SK-N-SH (cell line): ENCODE data around the gene SCN8A. TPM values are rescaled to one million over a fixed set of nuclear protein-coding genes. Genes with fewer than 3 reads are reported as not detected.
"Not testable (repeated sequence)": the region's sequence is repeated elsewhere in the genome, so short reads cannot be mapped to it uniquely, and the experiment has no call there.

Source experiments
- CTCF ChIA-PET: fragments of 300-600, 350-600 bp; formaldehyde crosslinking; extraction: SDS; loops from one replicate; lab custom pipeline; 2021; lab: Yijun Ruan, JAX
- POLR2A ChIA-PET: fragments of 350-600 bp; sonication (Branson Sonifier 250); formaldehyde crosslinking; extraction: SDS; loops from one replicate; lab custom pipeline; 2020; ENCODE audit warnings: antibody characterized with exemption, inconsistent platforms; lab: Yijun Ruan, JAX
- DNase-seq: peaks from one replicate; pipeline ENCODE4 v3.0.0; 2012
- H2AFZ ChIP-seq: fragments of 200-600 bp; sonication (generic); 2 replicates; pipeline ENCODE4 v1.8.1; 2016; ENCODE audit warnings: antibody characterized with exemption, mild to moderate bottlenecking, low read depth
- H3F3A ChIP-seq: fragments of 200-600 bp; sonication (generic); replicated peaks from 2 replicates; pipeline ENCODE3; 2016; ENCODE audit warnings: antibody characterized with exemption, mild to moderate bottlenecking; ENCODE audit not compliant: insufficient read depth
- H3K27ac ChIP-seq, 2 experiments: fragments of 200-500 bp in 1 of 2; fragments of 200-600 bp in 1 of 2; sonication (Bioruptor generic) in 1 of 2; sonication (generic), shearing (Covaris generic) in 1 of 2; 2 replicates each; pipeline versions ENCODE4 v1.5.1 to v1.6.1; 2014 to 2016; ENCODE audit warnings: low read depth in 2 of 2, inconsistent platforms in 1 of 2, low read length in 1 of 2, mild to moderate bottlenecking in 1 of 2, mixed read lengths in 1 of 2
- H3K27me3 ChIP-seq: fragments of 200-600 bp; sonication (generic), shearing (Covaris generic); 2 replicates; pipeline ENCODE4 v1.6.1; 2016; ENCODE audit warnings: mixed run types; ENCODE audit not compliant: insufficient read depth
- H3K36me3 ChIP-seq, 2 experiments: fragments of 200-500 bp in 1 of 2; fragments of 200-600 bp in 1 of 2; sonication (Bioruptor generic) in 1 of 2; sonication (generic) in 1 of 2; replicated peaks in 1 of 2; 2 replicates each; pipeline versions ENCODE3 to v1.5.1; 2014 to 2016; ENCODE audit warnings: low read length in 1 of 2, mild to moderate bottlenecking in 1 of 2; ENCODE audit not compliant: insufficient read depth in 2 of 2, control insufficient read depth in 1 of 2
- H3K4me1 ChIP-seq, 2 experiments: fragments of 200-500 bp in 1 of 2; fragments of 200-600 bp in 1 of 2; sonication (Bioruptor generic) in 1 of 2; sonication (generic), shearing (Covaris generic) in 1 of 2; 2 replicates each; pipeline versions ENCODE4 v1.5.1 to v1.6.1; 2014 to 2016; ENCODE audit warnings: low read depth in 1 of 2, low read length in 1 of 2, mixed run types in 1 of 2; ENCODE audit not compliant: insufficient read depth in 2 of 2, control insufficient read depth in 1 of 2
- H3K4me2 ChIP-seq: fragments of 200-600 bp; sonication (generic), shearing (Covaris generic); 2 replicates; pipeline ENCODE4 v1.6.1; 2017; ENCODE audit warnings: mixed run types
- H3K4me3 ChIP-seq, 2 experiments: fragments of 200-500 bp in 1 of 2; fragments of 200-600 bp in 1 of 2; sonication (Bioruptor generic) in 1 of 2; sonication (generic), shearing (Covaris generic) in 1 of 2; 2 replicates each; pipeline versions ENCODE4 v1.5.1 to v1.8.1; 2014 to 2016; ENCODE audit warnings: low read depth in 2 of 2, inconsistent platforms in 1 of 2, low read length in 1 of 2, mild to moderate bottlenecking in 1 of 2, mixed read lengths in 1 of 2, moderate library complexity in 1 of 2
- H3K79me2 ChIP-seq: fragments of 200-600 bp; sonication (generic); 2 replicates; pipeline ENCODE4 v1.8.1; 2017; ENCODE audit warnings: mild to moderate bottlenecking; ENCODE audit not compliant: insufficient read depth
- H3K9ac ChIP-seq: fragments of 200-600 bp; sonication (generic); 2 replicates; pipeline ENCODE4 v1.6.1; 2017; ENCODE audit warnings: mixed run types
- H3K9me2 ChIP-seq: fragments of 200-600 bp; sonication (generic); 2 replicates; pipeline ENCODE4 v1.6.1; 2017; ENCODE audit warnings: mixed run types
- H3K9me3 ChIP-seq: fragments of 200-600 bp; sonication (generic); 2 replicates; pipeline ENCODE4 v1.6.1; 2017; ENCODE audit warnings: mixed run types, mild to moderate bottlenecking, moderate library complexity
- H4K20me1 ChIP-seq: fragments of 200-600 bp; sonication (generic); 2 replicates; pipeline ENCODE4 v1.6.1; 2017; ENCODE audit warnings: mild to moderate bottlenecking, mixed run types; ENCODE audit not compliant: insufficient read depth
- FOSL2 ChIP-seq: IDR thresholded peaks from 2 replicates; pipeline ENCODE4 v1.4.0; 2012; ENCODE audit warnings: low read depth, mild to moderate bottlenecking, moderate library complexity, borderline replicate concordance
- NRF1 ChIP-seq: IDR thresholded peaks from 2 replicates; pipeline ENCODE4 v1.6.1; 2012; ENCODE audit warnings: low read depth, mild to moderate bottlenecking, low read length
- RXRA ChIP-seq: IDR thresholded peaks from 2 replicates; pipeline ENCODE4 v1.4.0; 2012; ENCODE audit warnings: low read depth, mild to moderate bottlenecking, borderline replicate concordance
- WGBS: methylation state at CpG from one replicate; pipeline ENCODE4 v1.1.6; 2017; ENCODE audit warnings: low lambda C conversion rate; 5-methylcytosine and 5-hydroxymethylcytosine counted together
- polyA plus RNA-seq, 3 experiments: library from polyadenylated mRNA; depleted of rRNA; stranded (reverse); fragments of >200 nt; gene quantifications; 2 replicates each; pipeline ENCODE4 v1.2.3, GENCODE V29; 2012

SCN8A gene
- polyA plus RNA-seq, 1 of the 3 experiments (the other 2 are of a cell fraction) = 7.1 TPM

DNA sequence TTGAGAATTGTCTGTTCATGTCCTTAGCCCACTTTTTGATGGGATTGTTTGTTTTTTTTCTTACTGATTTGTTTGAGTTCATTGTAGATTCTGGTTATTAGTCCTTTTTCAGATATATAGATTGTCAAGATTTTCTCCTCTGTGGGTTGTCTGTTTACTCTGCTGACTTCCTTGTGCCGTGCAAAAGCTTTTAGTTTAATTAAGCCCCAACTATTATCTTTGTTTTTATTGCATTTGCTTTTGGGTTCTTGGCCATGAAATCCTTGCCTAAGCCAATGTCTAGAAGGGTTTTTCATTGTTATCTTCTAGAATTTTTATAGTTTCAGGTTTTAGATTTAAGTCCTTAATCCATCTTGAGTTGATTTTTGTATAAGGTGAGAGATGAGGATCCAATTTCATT lies 14.9 kb downstream of the SCN8A start:
- H3K27me3 ChIP-seq, DNase-seq, H3K9ac ChIP-seq, H2AFZ ChIP-seq, H3F3A ChIP-seq, H3K27ac ChIP-seq, H3K4me3 ChIP-seq, H3K36me3 ChIP-seq, H3K4me2 ChIP-seq, POLR2A ChIA-PET, CTCF ChIA-PET, H3K4me1 ChIP-seq, H3K9me2 ChIP-seq, H3K9me3 ChIP-seq: not testable (repeated sequence)
- Histone ChIP-seq H4K20me1 (peaks cover 76% of the 10 kb centered on the region), H3K79me2 (peaks cover 96% of the 10 kb centered on the region)
- 90% methylated on average over 1 of the region's 1 CpG for WGBS

GRCh38 chr12:51607197-51607596 lies 16.2 kb downstream of the SCN8A start:
- H3K9me2 ChIP-seq, H3K4me1 ChIP-seq, H3K4me2 ChIP-seq, H3K27me3 ChIP-seq, POLR2A ChIA-PET, H3K27ac ChIP-seq, H3K36me3 ChIP-seq, CTCF ChIA-PET, H3K9me3 ChIP-seq, H3K4me3 ChIP-seq, H3F3A ChIP-seq, H3K9ac ChIP-seq, H2AFZ ChIP-seq, DNase-seq: not testable (repeated sequence)
- Histone ChIP-seq H4K20me1 (peaks cover 67% of the 10 kb centered on the region), H3K79me2 (peaks cover 98% of the 10 kb centered on the region)
- WGBS = 100% methylated on average over 2 of the region's 2 CpGs

- H3K4me1 ChIP-seq = peaks cover 0 to 26% of the 10 kb centered on the region in 2 experiments; a peak in 2 of 4 replicates
- POLR2A ChIA-PET = no interaction called here
- H3K27me3 ChIP-seq = no peaks in the 10 kb centered on the region
- H2AFZ ChIP-seq = no peak overlapping the region
- H3F3A ChIP-seq = peaks cover 31% of the 10 kb centered on the region
- peaks cover 0 to 10% of the 10 kb centered on the region in 2 experiments for H3K36me3 ChIP-seq
- TF ChIP-seq FOSL2 = peak; percentile 32; the same call in 1 of the 2 replicates
- no peak for TF ChIP-seq RXRA
- TF ChIP-seq NRF1 = no peak
- DNase-seq = no peak
- CTCF ChIA-PET = interaction anchor here (1.0 to 1.1 kb wide), 2 partner anchors 12 to 199 kb away, joined by 3 read pairs; no protein-coding TSS in a partner anchor
- H3K27ac ChIP-seq = peak overlapping the region in 1 of 2 experiments; percentile 82; a peak in 2 of 4 replicates
- WGBS = 82% methylated on average over 4 of the region's 4 CpGs
- no peaks in the 10 kb centered on the region for H3K9me2 ChIP-seq
- peak overlapping the region; percentile 61 for H3K4me2 ChIP-seq
- H3K4me3 ChIP-seq = peak overlapping the region in 1 of 2 experiments; percentile 23; a peak in 1 of 4 replicates
- H3K9ac ChIP-seq = peak overlapping the region; percentile 42; the same call in 1 of the 2 replicates
- peaks cover 85% of the 10 kb centered on the region for H3K79me2 ChIP-seq
- H4K20me1 ChIP-seq = peaks cover 23% of the 10 kb centered on the region; the same call in 1 of the 2 replicates
- no peaks in the 10 kb centered on the region for H3K9me3 ChIP-seq
Measured at GRCh38 chr12:51620448-51620847, 29.4 kb downstream of the SCN8A start.
